Measurements from ENCODE around the gene DGKQ. TPM values are rescaled to one million over a fixed set of nuclear protein-coding genes. Genes with fewer than 3 reads are reported as not detected.
A peak's percentile ranks its signal among the peaks of the same experiment; 100 is the strongest.

The DGKQ gene
- total and polyA plus RNA-seq, 9 of the 15 experiments (the other 6 are each of a cell fraction or from before 2014, with no cell fraction given) = 0.17 to 22.0 (median 5.6) TPM

- TF ChIP-seq NCOA6 (IDR thresholded peaks at IDR 0.05) = no peak
- TF ChIP-seq HMBOX1 (IDR thresholded peaks at IDR 0.05) = no peak
- no peak for TF ChIP-seq NFIC (IDR thresholded peaks at IDR 0.05)
- no peak for TF ChIP-seq FUS (optimal IDR thresholded peaks at IDR 0.05; ENCODE audit: low read depth, low read length)
- peak; percentile 12; the same call in 1 of the 2 replicates for TF ChIP-seq NCOA1 (IDR thresholded peaks at IDR 0.05; ENCODE audit: low read depth)
- TF ChIP-seq NONO (IDR thresholded peaks at IDR 0.05; ENCODE audit: low read depth in 2 of 2, low read length in 1 of 2) = peak in 1 of 2 experiments; percentile 88; a peak in 1 of 4 replicates
- no peak for TF ChIP-seq ZNF277 (CRISPR knock-in tag; IDR thresholded peaks at IDR 0.05; ENCODE audit: borderline replicate concordance)
- TF ChIP-seq ZBTB43 (CRISPR knock-in tag; IDR thresholded peaks at IDR 0.05) = no peak
- peak in 2 of 3 experiments; percentile 23 to 49 for TF ChIP-seq YY1 (IDR thresholded peaks at IDR 0.05; ENCODE audit: borderline replicate concordance in 1 of 3, control insufficient read depth in 1 of 3, extremely low read depth in 1 of 3, insufficient read depth in 3 of 3, insufficient read length in 1 of 3, insufficient replicate concordance in 2 of 3, low read depth in 1 of 3, low read length in 2 of 3)
- 0 out of 2 replicates have a peak, but pooled peaks have one; percentile 48 for TF ChIP-seq PREB (CRISPR knock-in tag; IDR thresholded peaks at IDR 0.05)
- no peak for TF ChIP-seq NR3C1 (CRISPR knock-in tag; IDR thresholded peaks at IDR 0.05)
- TF ChIP-seq EP300 (IDR thresholded peaks at IDR 0.05; ENCODE audit: low read length) = peak; percentile 80
- peak; percentile 93 for TF ChIP-seq ZNF592 (IDR thresholded peaks at IDR 0.05)
- TF ChIP-seq TOE1 (IDR thresholded peaks at IDR 0.05; ENCODE audit: borderline replicate concordance) = peak; percentile 84; the same call in 1 of the 2 replicates
- TF ChIP-seq TOE1 (CRISPR knock-in tag; IDR thresholded peaks at IDR 0.05; ENCODE audit: borderline replicate concordance, low read depth) = no peak
- peak; percentile 62 for TF ChIP-seq POLR2G (IDR thresholded peaks at IDR 0.05; ENCODE audit: low read depth, low read length)
Observed at GRCh38 chr4:996030-996996, 22.9 kb upstream of the DGKQ start (continued).
